Measurements from ENCODE around the gene HHAT. TPM values are rescaled to one million over a fixed set of nuclear protein-coding genes. Genes with fewer than 3 reads are reported as not detected.
"Not testable (repeated sequence)": the region's sequence is repeated elsewhere in the genome, so short reads cannot be mapped to it uniquely, and the experiment has no call there.

The HHAT gene
- total RNA-seq, 1 donor from 2014 or later = 4.7 TPM

- no peak overlapping the region for H3K9ac ChIP-seq (ENCODE audit: low read depth in 1 of 3, low read length in 3 of 3)
- peaks cover 0 to 5% (median 0%) of the 10 kb centered on the region in 3 donors for H3K4me1 ChIP-seq (ENCODE audit: control insufficient read depth in 3 of 3, insufficient read depth in 3 of 3, low read length in 3 of 3)
- no peak overlapping the region for H3K4me3 ChIP-seq (ENCODE audit: low read length in 3 of 3)
- H3K36me3 ChIP-seq (ENCODE audit: control insufficient read depth in 3 of 3, insufficient read depth in 3 of 3, low read length in 3 of 3) = no peaks in the 10 kb centered on the region
- H3K27ac ChIP-seq (ENCODE audit: low read depth, low read length) = no peak overlapping the region
- H3K27me3 ChIP-seq (ENCODE audit: control insufficient read depth in 3 of 3, insufficient read depth in 3 of 3, low read length in 3 of 3) = no peaks in the 10 kb centered on the region
- H3K9me3 ChIP-seq (ENCODE audit: control insufficient read depth in 3 of 3, low read length in 3 of 3) = no peaks in the 10 kb centered on the region
Observed at GRCh38 chr1:210347112-210347511, 18.4 kb downstream of the HHAT start.

DNA sequence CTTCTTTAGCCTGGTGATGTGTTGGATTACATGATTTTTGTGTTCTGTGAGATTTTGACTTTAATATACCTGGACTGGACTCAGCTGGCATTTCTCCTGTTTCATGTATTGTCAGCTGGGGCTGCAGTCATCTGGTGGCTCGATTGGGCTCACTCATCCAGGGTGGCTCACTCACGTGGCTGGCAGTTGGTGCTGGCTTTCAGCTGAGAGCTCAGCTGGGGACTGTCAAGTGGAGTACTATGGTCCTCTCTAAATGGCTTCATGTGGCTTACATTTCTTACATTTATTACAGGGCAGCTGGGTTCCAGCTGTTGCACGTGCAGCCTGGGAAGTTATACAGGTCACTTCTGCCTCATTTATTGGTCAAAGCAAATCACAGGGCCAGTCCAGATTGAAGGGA, 22.8 kb downstream of the HHAT start:
- Histone ChIP-seq H3K36me3 (ENCODE audit: control insufficient read depth in 3 of 3, insufficient read depth in 3 of 3, low read length in 3 of 3) (no peaks in the 10 kb centered on the region), H3K9ac (ENCODE audit: low read depth in 1 of 3, low read length in 3 of 3) (no peak overlapping the region), H3K4me1 (ENCODE audit: control insufficient read depth in 3 of 3, insufficient read depth in 3 of 3, low read length in 3 of 3) (no peaks in the 10 kb centered on the region), H3K9me3 (ENCODE audit: control insufficient read depth in 3 of 3, low read length in 3 of 3) (no peaks in the 10 kb centered on the region), H3K27me3 (ENCODE audit: control insufficient read depth in 3 of 3, insufficient read depth in 3 of 3, low read length in 3 of 3) (no peaks in the 10 kb centered on the region), H3K27ac (ENCODE audit: low read depth, low read length) (no peak overlapping the region), H3K4me3 (ENCODE audit: low read length in 3 of 3) (no peak overlapping the region)

- no peaks in the 10 kb centered on the region for H3K27me3 ChIP-seq (ENCODE audit: control insufficient read depth in 3 of 3, insufficient read depth in 3 of 3, low read length in 3 of 3)
- no peak overlapping the region for H3K9ac ChIP-seq (ENCODE audit: low read depth in 1 of 3, low read length in 3 of 3)
- H3K36me3 ChIP-seq (ENCODE audit: control insufficient read depth in 3 of 3, insufficient read depth in 3 of 3, low read length in 3 of 3) = no peaks in the 10 kb centered on the region
- H3K9me3 ChIP-seq (ENCODE audit: control insufficient read depth in 3 of 3, low read length in 3 of 3) = no peaks in the 10 kb centered on the region
- no peaks in the 10 kb centered on the region for H3K4me1 ChIP-seq (ENCODE audit: control insufficient read depth in 3 of 3, insufficient read depth in 3 of 3, low read length in 3 of 3)
- no peak overlapping the region for H3K27ac ChIP-seq (ENCODE audit: low read depth, low read length)
- no peak overlapping the region for H3K4me3 ChIP-seq (ENCODE audit: low read length in 3 of 3)
Observed at GRCh38 chr1:210352575-210352974, 23.9 kb downstream of the HHAT start.

DNA sequence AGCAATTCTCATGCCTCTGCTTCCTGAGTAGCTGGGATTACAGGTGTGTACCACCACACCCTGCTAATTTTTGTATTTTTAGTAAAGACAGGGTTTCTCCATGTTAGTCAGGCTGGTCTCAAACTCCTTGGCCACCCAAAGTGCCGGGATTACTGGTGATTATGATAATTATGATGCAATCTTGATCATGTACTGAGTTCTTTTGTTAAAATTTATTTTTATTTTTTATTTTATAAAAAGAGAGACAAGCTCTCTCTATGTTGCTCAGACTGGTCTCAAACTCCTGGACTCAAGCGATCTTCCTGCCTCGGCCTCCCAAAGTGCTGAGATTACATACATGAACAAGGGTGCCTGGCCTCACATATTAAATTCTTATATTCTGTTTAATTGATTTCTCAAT, 25.6 kb downstream of the HHAT start:
- H3K4me1 ChIP-seq (ENCODE audit: control insufficient read depth in 3 of 3, insufficient read depth in 3 of 3, low read length in 3 of 3); H3K36me3 ChIP-seq (ENCODE audit: control insufficient read depth in 3 of 3, insufficient read depth in 3 of 3, low read length in 3 of 3); H3K9me3 ChIP-seq (ENCODE audit: control insufficient read depth in 3 of 3, low read length in 3 of 3); H3K27ac ChIP-seq (ENCODE audit: low read depth, low read length); H3K27me3 ChIP-seq (ENCODE audit: control insufficient read depth in 3 of 3, insufficient read depth in 3 of 3, low read length in 3 of 3); H3K9ac ChIP-seq (ENCODE audit: low read depth in 1 of 3, low read length in 3 of 3); H3K4me3 ChIP-seq (ENCODE audit: low read length in 3 of 3): not testable (repeated sequence)

- Histone ChIP-seq H3K4me1 (ENCODE audit: control insufficient read depth in 3 of 3, insufficient read depth in 3 of 3, low read length in 3 of 3) (peaks cover 10 to 15% (median 12%) of the 10 kb centered on the region in 3 donors), H3K27ac (ENCODE audit: low read depth, low read length) (no peak overlapping the region), H3K36me3 (ENCODE audit: control insufficient read depth in 3 of 3, insufficient read depth in 3 of 3, low read length in 3 of 3) (no peaks in the 10 kb centered on the region), H3K9me3 (ENCODE audit: control insufficient read depth in 3 of 3, low read length in 3 of 3) (no peaks in the 10 kb centered on the region), H3K9ac (ENCODE audit: low read depth in 1 of 3, low read length in 3 of 3) (no peak overlapping the region), H3K4me3 (ENCODE audit: low read length in 3 of 3) (no peak overlapping the region), H3K27me3 (ENCODE audit: control insufficient read depth in 3 of 3, insufficient read depth in 3 of 3, low read length in 3 of 3) (no peaks in the 10 kb centered on the region)
Observed at GRCh38 chr1:210358626-210359025, 29.9 kb downstream of the HHAT start.

DNA sequence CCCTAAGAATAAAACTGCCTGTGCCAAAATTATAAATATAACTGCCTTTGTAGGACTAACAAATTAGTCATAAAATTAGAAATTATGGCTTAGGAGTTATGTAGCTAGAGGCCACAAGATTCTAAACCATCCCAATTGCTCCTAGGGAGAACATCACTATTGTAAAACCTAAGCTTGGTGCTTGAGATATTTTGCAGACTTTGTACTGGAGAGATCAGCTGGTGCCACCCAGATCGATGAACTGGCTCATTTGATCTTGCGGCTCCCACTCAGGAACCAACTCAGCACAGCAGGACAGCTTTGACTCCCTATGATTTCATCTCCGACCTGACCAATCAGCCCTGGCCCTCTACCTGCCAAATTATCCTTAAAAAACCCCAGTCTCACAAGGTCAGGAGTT, 30.6 kb downstream of the HHAT start:
- H3K9ac ChIP-seq (ENCODE audit: low read depth in 1 of 3, low read length in 3 of 3) = no peak overlapping the region

DNA sequence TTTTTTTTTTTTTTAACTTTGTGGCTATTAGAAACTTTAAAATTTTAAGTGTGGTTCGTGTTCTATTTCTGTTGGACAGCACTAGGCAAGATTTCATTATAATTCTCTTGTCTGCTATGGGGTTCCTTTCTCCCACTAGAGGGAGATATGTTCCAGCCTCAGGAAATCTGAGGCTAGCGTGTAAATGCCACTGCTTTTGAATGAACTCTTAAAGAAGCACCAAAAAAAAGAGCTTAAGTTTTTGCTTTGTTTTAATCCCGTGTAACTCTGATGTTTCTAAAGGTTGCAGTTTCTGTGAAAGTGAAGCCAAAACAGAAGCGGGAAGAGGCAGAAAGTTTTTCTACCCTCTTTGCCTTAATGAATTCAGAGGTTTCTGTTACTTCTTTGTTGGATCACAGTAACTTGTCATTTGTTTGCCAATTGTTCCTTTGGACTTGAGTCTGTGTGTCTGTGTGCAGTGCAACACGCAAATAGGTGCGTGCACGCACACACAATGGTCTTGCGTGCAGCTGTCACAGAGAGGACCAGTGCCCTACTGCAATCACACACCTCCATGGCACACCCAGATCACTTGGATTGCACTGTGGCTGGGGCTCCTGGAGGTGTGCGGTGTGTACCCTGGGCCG, 32.3 kb downstream of the HHAT start:
- Histone ChIP-seq H3K9me3 (ENCODE audit: control insufficient read depth in 3 of 3, low read length in 3 of 3) (no peaks in the 10 kb centered on the region), H3K27me3 (ENCODE audit: control insufficient read depth in 3 of 3, insufficient read depth in 3 of 3, low read length in 3 of 3) (no peaks in the 10 kb centered on the region), H3K9ac (ENCODE audit: low read depth in 1 of 3, low read length in 3 of 3) (no peak overlapping the region), H3K36me3 (ENCODE audit: control insufficient read depth in 3 of 3, insufficient read depth in 3 of 3, low read length in 3 of 3) (no peaks in the 10 kb centered on the region), H3K4me1 (ENCODE audit: control insufficient read depth in 3 of 3, insufficient read depth in 3 of 3, low read length in 3 of 3) (peaks cover 10 to 15% (median 12%) of the 10 kb centered on the region in 3 donors), H3K27ac (ENCODE audit: low read depth, low read length) (no peak overlapping the region), H3K4me3 (ENCODE audit: low read length in 3 of 3) (no peak overlapping the region)

More for the DNA sequence above, 30.6 kb downstream of the HHAT start:
- Histone ChIP-seq H3K36me3 (ENCODE audit: control insufficient read depth in 3 of 3, insufficient read depth in 3 of 3, low read length in 3 of 3) (no peaks in the 10 kb centered on the region), H3K4me3 (ENCODE audit: low read length in 3 of 3) (no peak overlapping the region), H3K4me1 (ENCODE audit: control insufficient read depth in 3 of 3, insufficient read depth in 3 of 3, low read length in 3 of 3) (peaks cover 10 to 15% (median 12%) of the 10 kb centered on the region in 3 donors), H3K9me3 (ENCODE audit: control insufficient read depth in 3 of 3, low read length in 3 of 3) (no peaks in the 10 kb centered on the region), H3K27ac (ENCODE audit: low read depth, low read length) (no peak overlapping the region), H3K27me3 (ENCODE audit: control insufficient read depth in 3 of 3, insufficient read depth in 3 of 3, low read length in 3 of 3) (no peaks in the 10 kb centered on the region)

- Histone ChIP-seq H3K27ac (ENCODE audit: low read depth, low read length) (no peak overlapping the region), H3K4me3 (ENCODE audit: low read length in 3 of 3) (no peak overlapping the region), H3K4me1 (ENCODE audit: control insufficient read depth in 3 of 3, insufficient read depth in 3 of 3, low read length in 3 of 3) (peaks cover 10 to 15% (median 12%) of the 10 kb centered on the region in 3 donors), H3K27me3 (ENCODE audit: control insufficient read depth in 3 of 3, insufficient read depth in 3 of 3, low read length in 3 of 3) (no peaks in the 10 kb centered on the region), H3K36me3 (ENCODE audit: control insufficient read depth in 3 of 3, insufficient read depth in 3 of 3, low read length in 3 of 3) (no peaks in the 10 kb centered on the region), H3K9me3 (ENCODE audit: control insufficient read depth in 3 of 3, low read length in 3 of 3) (no peaks in the 10 kb centered on the region), H3K9ac (ENCODE audit: low read depth in 1 of 3, low read length in 3 of 3) (no peak overlapping the region)
Observed at GRCh38 chr1:210361665-210362064, 33.0 kb downstream of the HHAT start.

DNA sequence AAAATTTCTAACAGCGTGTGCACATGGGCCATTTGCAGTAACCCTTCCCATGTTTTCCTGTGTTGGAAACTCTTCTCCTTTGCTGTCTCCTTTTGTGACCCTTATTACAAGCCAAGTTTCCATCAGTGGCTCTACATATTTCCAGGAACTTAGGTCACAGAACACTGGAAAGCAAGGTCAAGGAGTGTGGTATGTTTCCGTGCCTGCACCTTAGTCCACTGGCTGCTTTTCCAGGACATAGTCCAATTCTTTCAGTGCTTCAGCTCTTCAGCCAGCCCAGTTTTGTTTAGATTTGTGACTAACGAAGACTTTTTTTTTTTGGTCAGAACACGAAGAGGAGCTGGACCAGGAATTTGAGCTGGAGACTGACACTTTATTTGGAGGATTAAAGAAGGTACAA, 33.8 kb downstream of the HHAT start:
- peaks cover 10 to 15% (median 12%) of the 10 kb centered on the region in 3 donors for H3K4me1 ChIP-seq (ENCODE audit: control insufficient read depth in 3 of 3, insufficient read depth in 3 of 3, low read length in 3 of 3)
- H3K27ac ChIP-seq (ENCODE audit: low read depth, low read length) = no peak overlapping the region
- H3K27me3 ChIP-seq (ENCODE audit: control insufficient read depth in 3 of 3, insufficient read depth in 3 of 3, low read length in 3 of 3) = no peaks in the 10 kb centered on the region
- no peaks in the 10 kb centered on the region for H3K9me3 ChIP-seq (ENCODE audit: control insufficient read depth in 3 of 3, low read length in 3 of 3)
- H3K4me3 ChIP-seq (ENCODE audit: low read length in 3 of 3) = no peak overlapping the region
- no peaks in the 10 kb centered on the region for H3K36me3 ChIP-seq (ENCODE audit: control insufficient read depth in 3 of 3, insufficient read depth in 3 of 3, low read length in 3 of 3)
- H3K9ac ChIP-seq (ENCODE audit: low read depth in 1 of 3, low read length in 3 of 3) = no peak overlapping the region

DNA sequence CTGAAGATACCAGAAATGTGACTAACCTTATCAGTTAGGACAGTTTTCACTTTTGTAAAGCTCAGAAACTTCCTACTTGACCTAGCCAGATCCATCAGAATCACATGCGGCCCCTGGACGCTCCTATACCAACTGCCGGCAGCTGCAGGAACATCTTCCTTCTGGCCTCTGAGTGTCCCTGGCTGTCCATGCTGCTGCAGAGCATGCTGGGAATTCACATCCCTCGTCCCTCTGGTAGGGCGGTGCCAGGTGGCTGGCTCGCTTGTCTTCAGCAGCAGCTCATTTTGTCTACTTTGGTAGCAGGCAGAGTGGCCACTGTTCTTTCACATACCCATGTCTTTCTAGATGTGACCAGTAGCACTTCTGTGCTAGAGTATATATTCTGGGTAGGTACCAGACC, 34.4 kb downstream of the HHAT start:
- H3K27ac ChIP-seq (ENCODE audit: low read depth, low read length) = no peak overlapping the region
- peaks cover 10 to 15% (median 12%) of the 10 kb centered on the region in 3 donors for H3K4me1 ChIP-seq (ENCODE audit: control insufficient read depth in 3 of 3, insufficient read depth in 3 of 3, low read length in 3 of 3)
- no peaks in the 10 kb centered on the region for H3K9me3 ChIP-seq (ENCODE audit: control insufficient read depth in 3 of 3, low read length in 3 of 3)
- peak overlapping the region in 1 of 3 donors; percentile 48 for H3K4me3 ChIP-seq (ENCODE audit: low read length in 3 of 3)
- no peak overlapping the region for H3K9ac ChIP-seq (ENCODE audit: low read depth in 1 of 3, low read length in 3 of 3)
- no peaks in the 10 kb centered on the region for H3K27me3 ChIP-seq (ENCODE audit: control insufficient read depth in 3 of 3, insufficient read depth in 3 of 3, low read length in 3 of 3)
- no peaks in the 10 kb centered on the region for H3K36me3 ChIP-seq (ENCODE audit: control insufficient read depth in 3 of 3, insufficient read depth in 3 of 3, low read length in 3 of 3)

All from skeletal muscle tissue (tissue), 4 donors.